ENCODE data around the gene ADGRF1. TPM values are rescaled to one million over a fixed set of nuclear protein-coding genes. Genes with fewer than 3 reads are reported as not detected.

Gene ADGRF1
- total RNA-seq, 2 experiments from 2014 or later: not detected

DNA sequence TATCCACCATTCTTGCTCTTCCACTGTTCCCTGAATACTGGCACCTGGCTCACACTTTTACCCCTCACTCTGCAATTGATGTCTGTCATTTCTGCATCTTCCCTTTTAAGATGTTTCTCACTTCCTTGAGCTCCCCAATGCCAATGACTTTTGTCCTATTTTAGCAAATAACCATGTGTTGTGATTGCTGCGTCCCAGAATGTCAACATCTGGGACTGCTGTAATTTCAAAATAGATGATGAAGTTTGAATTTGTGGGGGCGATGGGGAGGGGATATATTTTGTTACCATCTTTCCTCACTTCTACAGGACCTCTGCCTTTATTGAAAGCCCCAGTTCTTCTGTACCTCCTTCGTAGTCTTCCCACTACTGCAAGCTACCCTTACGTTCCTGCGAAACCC lies 80.4 kb downstream of the ADGRF1 start:
- ChIA-PET CTCF (no interaction called here), POLR2A (no interaction called here)
- Mint-ChIP-seq H3K4me1 (ENCODE audit: low read depth) (no peaks in the 10 kb centered on the region), H3K27ac (no peak overlapping the region), H3K27me3 (peaks cover 3% of the 10 kb centered on the region), H3K9me3 (no peaks in the 10 kb centered on the region), H3K4me3 (no peak overlapping the region), H3K36me3 (ENCODE audit: low read depth) (no peaks in the 10 kb centered on the region)
- H3K4me3 ChIP-seq (ENCODE audit: low read length): no peak overlapping the region
- H3K9me3 ChIP-seq (ENCODE audit: control insufficient read depth in 1 of 2, insufficient read depth in 1 of 2, low read length in 2 of 2): no peaks in the 10 kb centered on the region
- H3K4me1 ChIP-seq (ENCODE audit: insufficient read depth, low read length): no peaks in the 10 kb centered on the region
- ATAC-seq (ENCODE audit: poor library complexity) (no peak), DNase-seq (no peak)
- peaks cover under 1 to 6% of the 10 kb centered on the region in 2 experiments for H3K27me3 ChIP-seq (ENCODE audit: control insufficient read depth in 1 of 2, insufficient read depth in 2 of 2, low read length in 2 of 2)
- H3K36me3 ChIP-seq (ENCODE audit: insufficient read depth, low read length): no peaks in the 10 kb centered on the region
- TF ChIP-seq, protein P1, sequence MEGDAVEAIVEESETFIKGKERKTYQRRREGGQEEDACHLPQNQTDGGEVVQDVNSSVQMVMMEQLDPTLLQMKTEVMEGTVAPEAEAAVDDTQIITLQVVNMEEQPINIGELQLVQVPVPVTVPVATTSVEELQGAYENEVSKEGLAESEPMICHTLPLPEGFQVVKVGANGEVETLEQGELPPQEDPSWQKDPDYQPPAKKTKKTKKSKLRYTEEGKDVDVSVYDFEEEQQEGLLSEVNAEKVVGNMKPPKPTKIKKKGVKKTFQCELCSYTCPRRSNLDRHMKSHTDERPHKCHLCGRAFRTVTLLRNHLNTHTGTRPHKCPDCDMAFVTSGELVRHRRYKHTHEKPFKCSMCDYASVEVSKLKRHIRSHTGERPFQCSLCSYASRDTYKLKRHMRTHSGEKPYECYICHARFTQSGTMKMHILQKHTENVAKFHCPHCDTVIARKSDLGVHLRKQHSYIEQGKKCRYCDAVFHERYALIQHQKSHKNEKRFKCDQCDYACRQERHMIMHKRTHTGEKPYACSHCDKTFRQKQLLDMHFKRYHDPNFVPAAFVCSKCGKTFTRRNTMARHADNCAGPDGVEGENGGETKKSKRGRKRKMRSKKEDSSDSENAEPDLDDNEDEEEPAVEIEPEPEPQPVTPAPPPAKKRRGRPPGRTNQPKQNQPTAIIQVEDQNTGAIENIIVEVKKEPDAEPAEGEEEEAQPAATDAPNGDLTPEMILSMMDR (IDR thresholded peaks at IDR 0.05): no peak
- no peak overlapping the region for H3K27ac ChIP-seq (ENCODE audit: low read depth in 1 of 2, low read length in 2 of 2)
- intact Hi-C loops (cut with DNase I, micrococcal nuclease): no loop called here

DNA sequence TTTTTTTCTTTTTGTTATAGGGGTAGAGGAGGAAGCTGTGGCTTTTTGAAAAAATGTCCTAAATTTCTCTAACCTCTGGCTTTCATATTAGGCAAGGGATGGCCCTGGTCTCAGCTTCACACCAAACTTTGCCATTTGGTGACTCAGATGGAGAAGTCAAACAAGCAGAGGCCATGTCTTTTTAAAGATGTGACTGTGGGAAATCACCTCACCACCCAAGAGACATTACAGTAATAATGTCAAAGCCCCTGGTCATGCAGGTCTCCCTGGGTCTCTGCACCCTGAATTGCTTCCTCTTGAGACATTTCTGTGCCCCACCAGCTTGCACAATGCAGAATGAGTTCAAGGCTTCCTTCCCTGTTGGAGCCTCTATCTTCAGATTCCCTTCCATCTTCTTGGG lies 80.9 kb downstream of the ADGRF1 start:
- H3K27ac ChIP-seq (ENCODE audit: low read depth in 1 of 2, low read length in 2 of 2): no peak overlapping the region
- H3K4me3 Mint-ChIP-seq: no peak overlapping the region
- H3K4me1 ChIP-seq (ENCODE audit: insufficient read depth, low read length): no peaks in the 10 kb centered on the region
- no peak overlapping the region for H3K27ac Mint-ChIP-seq
- H3K27me3 Mint-ChIP-seq: peaks cover 5% of the 10 kb centered on the region
- no peaks in the 10 kb centered on the region for H3K36me3 ChIP-seq (ENCODE audit: insufficient read depth, low read length)
- TF ChIP-seq, protein P1 (IDR thresholded peaks at IDR 0.05): no peak
- ATAC-seq (ENCODE audit: poor library complexity): no peak
- no peaks in the 10 kb centered on the region for H3K9me3 ChIP-seq (ENCODE audit: control insufficient read depth in 1 of 2, insufficient read depth in 1 of 2, low read length in 2 of 2)
- no peaks in the 10 kb centered on the region for H3K9me3 Mint-ChIP-seq
- intact Hi-C loops (cut with DNase I, micrococcal nuclease): no loop called here
- H3K36me3 Mint-ChIP-seq (ENCODE audit: low read depth): no peaks in the 10 kb centered on the region
- H3K4me3 ChIP-seq (ENCODE audit: low read length): no peak overlapping the region
- POLR2A ChIA-PET: no interaction called here
- peaks cover 2 to 6% of the 10 kb centered on the region in 2 experiments for H3K27me3 ChIP-seq (ENCODE audit: control insufficient read depth in 1 of 2, insufficient read depth in 2 of 2, low read length in 2 of 2)
- H3K4me1 Mint-ChIP-seq (ENCODE audit: low read depth): no peaks in the 10 kb centered on the region
- no peak for DNase-seq
- CTCF ChIA-PET: no interaction called here

DNA sequence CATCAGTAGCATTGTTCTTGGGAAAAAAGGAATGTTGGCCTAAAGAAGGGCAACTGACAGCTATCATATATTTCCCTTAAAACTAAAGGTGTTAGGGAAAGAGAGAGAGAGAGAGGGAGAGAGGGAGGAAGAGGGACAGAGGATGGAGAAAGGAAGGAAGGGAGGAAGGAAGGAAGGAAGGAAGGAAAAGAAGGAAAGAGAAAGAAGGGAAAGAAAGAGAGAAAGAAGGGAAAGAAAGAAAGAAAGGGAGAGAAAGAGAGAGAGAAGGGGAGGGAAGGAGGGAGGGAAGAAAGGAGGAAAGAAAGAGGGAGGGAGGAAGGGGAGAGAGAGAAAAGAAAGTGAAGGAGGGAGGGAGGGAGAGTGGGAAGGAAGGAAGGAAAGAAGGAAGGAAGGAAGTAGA lies 82.7 kb downstream of the ADGRF1 start:
- Histone ChIP-seq H3K4me3 (ENCODE audit: low read length) (no peak overlapping the region), H3K27ac (ENCODE audit: low read depth in 1 of 2, low read length in 2 of 2) (no peak overlapping the region), H3K4me1 (ENCODE audit: insufficient read depth, low read length) (no peaks in the 10 kb centered on the region), H3K27me3 (ENCODE audit: control insufficient read depth in 1 of 2, insufficient read depth in 2 of 2, low read length in 2 of 2) (peaks cover 5% of the 10 kb centered on the region in 2 experiments), H3K36me3 (ENCODE audit: insufficient read depth, low read length) (no peaks in the 10 kb centered on the region), H3K9me3 (ENCODE audit: control insufficient read depth in 1 of 2, insufficient read depth in 1 of 2, low read length in 2 of 2) (no peaks in the 10 kb centered on the region)
- Mint-ChIP-seq H3K27ac (no peak overlapping the region), H3K36me3 (ENCODE audit: low read depth) (no peaks in the 10 kb centered on the region), H3K27me3 (peaks cover 8% of the 10 kb centered on the region), H3K9me3 (no peaks in the 10 kb centered on the region), H3K4me1 (ENCODE audit: low read depth) (no peaks in the 10 kb centered on the region), H3K4me3 (no peak overlapping the region)
- intact Hi-C loops (cut with DNase I, micrococcal nuclease): no loop called here
- TF ChIP-seq, protein P1 (IDR thresholded peaks at IDR 0.05): no peak
- ChIA-PET CTCF (no interaction called here), POLR2A (no interaction called here)
- ATAC-seq (ENCODE audit: poor library complexity) (no peak), DNase-seq (no peak)

Measured in CD4-positive, alpha-beta T cell (primary cell).